ENCODE data around the gene PCDH9. TPM values are rescaled to one million over a fixed set of nuclear protein-coding genes. Genes with fewer than 3 reads are reported as not detected.

Gene PCDH9
- total RNA-seq, 1 experiment from 2014 or later: 4.2 TPM

DNA sequence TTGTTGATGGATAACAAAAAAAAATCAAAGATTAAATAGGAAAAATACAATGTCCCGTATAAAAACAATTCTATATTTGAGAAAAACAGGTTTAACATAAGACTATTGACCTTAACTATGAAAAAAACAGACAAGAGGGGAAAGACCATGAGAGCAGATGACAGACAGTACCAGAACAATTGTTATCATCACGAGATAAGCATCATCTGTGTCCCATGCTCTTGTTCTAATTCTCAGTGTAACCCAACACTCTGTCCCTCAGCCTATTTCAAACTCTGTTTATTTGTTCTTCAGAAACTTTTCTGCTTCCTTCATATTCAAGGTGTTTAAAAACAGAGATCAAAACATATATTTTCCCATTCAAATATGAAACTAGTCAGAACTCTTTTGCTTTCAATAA, 216.4 kb downstream of the PCDH9 start:
- H3K4me3 ChIP-seq (ENCODE audit: low read depth in 2 of 2, low read length in 2 of 2): no peak overlapping the region
- no peaks in the 10 kb centered on the region for H3K4me1 ChIP-seq (ENCODE audit: control insufficient read depth, insufficient read depth, low read length)
- H3K27ac ChIP-seq (ENCODE audit: low read length): no peak overlapping the region
- H3K9me3 ChIP-seq (ENCODE audit: control insufficient read depth, insufficient read depth, low read depth, low read length): no peaks in the 10 kb centered on the region
- CTCF ChIA-PET: no interaction called here
- in situ Hi-C loops (cut with HindIII; ENCODE audit: low pct_unique_long_range_greater_than_20kb, low sequenced_read_pairs) (no loop called here), intact Hi-C loops (cut with micrococcal nuclease; ENCODE audit: unreplicated experiment) (no loop called here)
- no peak for ATAC-seq
- POLR2A ChIA-PET: no interaction called here
- H3K27me3 ChIP-seq (ENCODE audit: control insufficient read depth, insufficient read depth, low read length): no peaks in the 10 kb centered on the region
- TF ChIP-seq SIN3A (IDR thresholded peaks at IDR 0.05; ENCODE audit: borderline replicate concordance, insufficient read depth, low read depth, low read length): no peak
- TF ChIP-seq, protein P1, sequence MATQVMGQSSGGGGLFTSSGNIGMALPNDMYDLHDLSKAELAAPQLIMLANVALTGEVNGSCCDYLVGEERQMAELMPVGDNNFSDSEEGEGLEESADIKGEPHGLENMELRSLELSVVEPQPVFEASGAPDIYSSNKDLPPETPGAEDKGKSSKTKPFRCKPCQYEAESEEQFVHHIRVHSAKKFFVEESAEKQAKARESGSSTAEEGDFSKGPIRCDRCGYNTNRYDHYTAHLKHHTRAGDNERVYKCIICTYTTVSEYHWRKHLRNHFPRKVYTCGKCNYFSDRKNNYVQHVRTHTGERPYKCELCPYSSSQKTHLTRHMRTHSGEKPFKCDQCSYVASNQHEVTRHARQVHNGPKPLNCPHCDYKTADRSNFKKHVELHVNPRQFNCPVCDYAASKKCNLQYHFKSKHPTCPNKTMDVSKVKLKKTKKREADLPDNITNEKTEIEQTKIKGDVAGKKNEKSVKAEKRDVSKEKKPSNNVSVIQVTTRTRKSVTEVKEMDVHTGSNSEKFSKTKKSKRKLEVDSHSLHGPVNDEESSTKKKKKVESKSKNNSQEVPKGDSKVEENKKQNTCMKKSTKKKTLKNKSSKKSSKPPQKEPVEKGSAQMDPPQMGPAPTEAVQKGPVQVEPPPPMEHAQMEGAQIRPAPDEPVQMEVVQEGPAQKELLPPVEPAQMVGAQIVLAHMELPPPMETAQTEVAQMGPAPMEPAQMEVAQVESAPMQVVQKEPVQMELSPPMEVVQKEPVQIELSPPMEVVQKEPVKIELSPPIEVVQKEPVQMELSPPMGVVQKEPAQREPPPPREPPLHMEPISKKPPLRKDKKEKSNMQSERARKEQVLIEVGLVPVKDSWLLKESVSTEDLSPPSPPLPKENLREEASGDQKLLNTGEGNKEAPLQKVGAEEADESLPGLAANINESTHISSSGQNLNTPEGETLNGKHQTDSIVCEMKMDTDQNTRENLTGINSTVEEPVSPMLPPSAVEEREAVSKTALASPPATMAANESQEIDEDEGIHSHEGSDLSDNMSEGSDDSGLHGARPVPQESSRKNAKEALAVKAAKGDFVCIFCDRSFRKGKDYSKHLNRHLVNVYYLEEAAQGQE (IDR thresholded peaks at IDR 0.05; ENCODE audit: insufficient read depth in 1 of 2, low read depth in 2 of 2, low read length in 1 of 2): no peak
- no peak for TF ChIP-seq TCF7L2 (IDR thresholded peaks at IDR 0.05; ENCODE audit: low read depth, low read length)
- TF ChIP-seq, protein P2, sequence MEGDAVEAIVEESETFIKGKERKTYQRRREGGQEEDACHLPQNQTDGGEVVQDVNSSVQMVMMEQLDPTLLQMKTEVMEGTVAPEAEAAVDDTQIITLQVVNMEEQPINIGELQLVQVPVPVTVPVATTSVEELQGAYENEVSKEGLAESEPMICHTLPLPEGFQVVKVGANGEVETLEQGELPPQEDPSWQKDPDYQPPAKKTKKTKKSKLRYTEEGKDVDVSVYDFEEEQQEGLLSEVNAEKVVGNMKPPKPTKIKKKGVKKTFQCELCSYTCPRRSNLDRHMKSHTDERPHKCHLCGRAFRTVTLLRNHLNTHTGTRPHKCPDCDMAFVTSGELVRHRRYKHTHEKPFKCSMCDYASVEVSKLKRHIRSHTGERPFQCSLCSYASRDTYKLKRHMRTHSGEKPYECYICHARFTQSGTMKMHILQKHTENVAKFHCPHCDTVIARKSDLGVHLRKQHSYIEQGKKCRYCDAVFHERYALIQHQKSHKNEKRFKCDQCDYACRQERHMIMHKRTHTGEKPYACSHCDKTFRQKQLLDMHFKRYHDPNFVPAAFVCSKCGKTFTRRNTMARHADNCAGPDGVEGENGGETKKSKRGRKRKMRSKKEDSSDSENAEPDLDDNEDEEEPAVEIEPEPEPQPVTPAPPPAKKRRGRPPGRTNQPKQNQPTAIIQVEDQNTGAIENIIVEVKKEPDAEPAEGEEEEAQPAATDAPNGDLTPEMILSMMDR (IDR thresholded peaks at IDR 0.05): no peak
- TF ChIP-seq POLR2AphosphoS5 (IDR thresholded peaks at IDR 0.05; ENCODE audit: low read depth, low read length): no peak
- no TSS peak for BruUV-seq (replicated peaks)
- no peak for DNase-seq (ENCODE audit: low read depth, low spot score)
- no peaks in the 10 kb centered on the region for H3K36me3 ChIP-seq (ENCODE audit: control insufficient read depth, insufficient read depth, low read length)

DNA sequence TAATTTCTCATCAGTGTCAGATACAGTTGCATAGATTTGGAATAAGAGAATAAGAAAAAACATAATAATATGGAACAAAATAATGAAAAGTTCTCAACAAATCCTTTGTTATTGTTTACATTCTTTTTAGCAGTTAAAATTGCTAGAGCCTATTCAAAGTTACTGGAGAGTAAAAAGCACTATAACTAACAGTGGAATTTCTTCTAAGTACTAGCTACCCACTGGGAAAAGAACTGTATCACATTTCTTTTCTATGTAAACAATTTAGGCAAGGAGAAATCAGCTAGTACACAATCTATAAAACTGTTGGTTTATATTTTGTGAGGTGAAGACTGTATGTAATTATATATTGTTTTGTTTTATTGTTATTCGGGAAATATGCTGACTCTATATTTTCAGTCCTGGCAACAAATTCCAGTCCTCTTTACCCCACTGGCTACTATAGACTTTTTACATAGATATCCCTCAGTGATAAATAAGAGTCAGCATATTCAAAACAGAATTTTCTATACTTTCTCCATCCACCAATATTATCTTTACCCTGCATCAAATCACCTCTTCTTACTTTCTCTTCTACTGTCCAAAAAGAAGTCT, 222.0 kb downstream of the PCDH9 start:
- no peaks in the 10 kb centered on the region for H3K27me3 ChIP-seq (ENCODE audit: control insufficient read depth, insufficient read depth, low read length)
- ChIA-PET CTCF (no interaction called here), POLR2A (no interaction called here)
- in situ Hi-C loops (cut with HindIII; ENCODE audit: low pct_unique_long_range_greater_than_20kb, low sequenced_read_pairs) (no loop called here), intact Hi-C loops (cut with micrococcal nuclease; ENCODE audit: unreplicated experiment) (no loop called here)
- H3K4me3 ChIP-seq (ENCODE audit: low read depth in 2 of 2, low read length in 2 of 2): no peak overlapping the region
- ATAC-seq: no peak
- no peaks in the 10 kb centered on the region for H3K9me3 ChIP-seq (ENCODE audit: control insufficient read depth, insufficient read depth, low read depth, low read length)
- TF ChIP-seq TCF7L2 (IDR thresholded peaks at IDR 0.05; ENCODE audit: low read depth, low read length) (no peak), POLR2AphosphoS5 (IDR thresholded peaks at IDR 0.05; ENCODE audit: low read depth, low read length) (no peak), SIN3A (IDR thresholded peaks at IDR 0.05; ENCODE audit: borderline replicate concordance, insufficient read depth, low read depth, low read length) (no peak)
- TF ChIP-seq, protein P2 (IDR thresholded peaks at IDR 0.05): no peak
- TF ChIP-seq, protein P1 (IDR thresholded peaks at IDR 0.05; ENCODE audit: insufficient read depth in 1 of 2, low read depth in 2 of 2, low read length in 1 of 2): no peak
- no peaks in the 10 kb centered on the region for H3K4me1 ChIP-seq (ENCODE audit: control insufficient read depth, insufficient read depth, low read length)
- BruUV-seq (replicated peaks): no TSS peak
- no peak overlapping the region for H3K27ac ChIP-seq (ENCODE audit: low read length)
- H3K36me3 ChIP-seq (ENCODE audit: control insufficient read depth, insufficient read depth, low read length): no peaks in the 10 kb centered on the region
- no peak for DNase-seq (ENCODE audit: low read depth, low spot score)
